GM21526 (cell line): ENCODE measurements around the gene C6orf52.

ENCODE experiments used
- ATAC-seq: cut with Tn5 transposase; IDR thresholded peaks from one replicate; pipeline ENCODE4 v1.9.1; 2021; ENCODE audit warnings: moderate library complexity; ENCODE audit not compliant: unreplicated experiment, low FRiP score

C6orf52 gene

GRCh38 chr6:10658910-10659698 is 35.3 kb downstream of the C6orf52 start:
- ATAC-seq, result no peak

DNA sequence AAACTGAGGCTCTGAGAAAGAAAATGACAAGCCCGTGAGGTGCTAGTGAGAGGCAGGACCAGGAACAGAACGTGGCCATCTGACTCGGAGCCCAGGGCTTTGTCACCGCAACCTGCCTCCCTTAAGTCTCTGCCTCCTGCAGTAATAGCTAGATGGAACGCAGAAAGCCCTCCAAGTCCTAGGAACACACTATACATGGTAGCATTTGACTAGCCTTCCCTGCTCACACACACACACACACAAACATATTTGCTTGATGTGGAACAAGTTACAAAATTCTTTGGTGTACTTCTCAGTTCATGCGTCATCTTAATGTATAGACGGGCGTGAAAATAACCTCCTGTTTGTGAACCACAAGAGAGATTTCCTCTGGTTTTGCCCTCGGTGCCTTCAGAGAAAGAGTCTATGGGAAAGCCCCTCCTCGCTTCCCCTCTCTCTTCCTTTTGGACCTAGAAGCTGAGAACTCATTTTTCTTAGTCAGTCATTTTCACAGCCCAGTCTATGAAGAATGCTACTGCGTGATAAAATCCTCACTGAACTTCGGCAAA is 38.8 kb downstream of the C6orf52 start:
- no peak for ATAC-seq

- no peak for ATAC-seq
Measured at GRCh38 chr6:10644225-10644624, 50.2 kb downstream of the C6orf52 start.

- peak; percentile 90 for ATAC-seq
Measured at GRCh38 chr6:10643201-10643651, 51.2 kb downstream of the C6orf52 start.

- ATAC-seq, result no peak
Measured at GRCh38 chr6:10641528-10641927, 52.9 kb downstream of the C6orf52 start.

DNA sequence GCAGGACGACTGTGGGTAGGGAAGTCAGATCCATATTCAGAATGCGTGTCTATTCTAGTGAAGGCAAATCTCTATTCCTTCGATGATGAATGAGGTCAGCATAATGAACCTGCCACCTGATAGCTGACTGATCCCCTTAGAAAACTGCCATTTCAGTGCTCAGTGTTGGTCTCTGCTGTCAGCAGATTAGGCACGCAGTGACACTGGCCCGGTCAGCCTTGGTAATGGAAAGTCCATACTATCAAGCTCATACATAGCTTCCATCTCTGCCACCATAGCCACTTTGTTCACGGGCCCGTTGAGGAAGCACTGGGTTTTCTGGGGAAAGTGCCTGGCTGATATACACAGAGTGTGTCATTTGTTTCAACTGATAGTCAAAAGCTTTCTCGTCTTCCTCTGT is 54.0 kb downstream of the C6orf52 start:
- no peak for ATAC-seq

DNA sequence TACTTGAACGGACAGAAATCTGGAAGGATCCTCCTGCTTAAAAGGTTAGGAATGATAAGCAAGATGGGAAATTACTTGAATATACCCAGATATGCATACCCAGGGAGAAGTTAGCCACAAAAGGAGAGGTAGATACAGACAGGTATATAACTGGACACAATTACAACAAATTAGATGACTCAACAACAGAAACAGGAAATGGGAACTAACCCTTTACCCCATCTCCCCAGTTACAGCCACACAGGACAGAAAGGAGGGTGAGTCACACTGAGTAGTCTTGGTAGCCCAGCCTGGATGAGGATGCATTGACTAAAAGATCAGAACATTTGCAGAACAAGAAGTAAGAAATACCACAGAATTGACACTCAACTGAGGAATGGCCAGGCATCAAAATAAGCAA is 61.2 kb downstream of the C6orf52 start:
- peak; percentile 91 for ATAC-seq

GRCh38 chr6:10630178-10630577 is 64.2 kb downstream of the C6orf52 start:
- no peak for ATAC-seq

DNA sequence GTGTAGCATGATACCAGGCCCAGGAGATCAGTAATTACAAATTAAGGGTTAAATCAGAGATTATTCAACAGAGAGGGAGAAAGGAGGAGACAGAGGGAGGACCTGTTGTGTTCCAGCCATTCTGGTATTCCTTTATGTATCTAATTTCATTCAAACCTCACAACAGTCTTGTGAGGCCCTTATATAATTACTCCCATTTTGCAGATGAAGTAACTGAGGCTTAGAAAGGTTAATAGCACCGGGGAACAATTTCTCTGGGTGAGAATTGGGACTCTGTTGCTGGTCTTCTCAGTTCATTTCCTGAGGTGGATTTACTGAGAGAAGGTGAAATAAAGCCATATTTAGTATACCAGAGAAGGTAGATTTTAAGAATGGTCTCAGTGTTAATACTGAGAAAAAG is 66.6 kb downstream of the C6orf52 start:
- ATAC-seq, result no peak

- no peak for ATAC-seq
Measured at GRCh38 chr6:10626154-10626741, 68.2 kb downstream of the C6orf52 start.

- no peak for ATAC-seq
Measured at GRCh38 chr6:10624836-10625235, 69.6 kb downstream of the C6orf52 start.

DNA sequence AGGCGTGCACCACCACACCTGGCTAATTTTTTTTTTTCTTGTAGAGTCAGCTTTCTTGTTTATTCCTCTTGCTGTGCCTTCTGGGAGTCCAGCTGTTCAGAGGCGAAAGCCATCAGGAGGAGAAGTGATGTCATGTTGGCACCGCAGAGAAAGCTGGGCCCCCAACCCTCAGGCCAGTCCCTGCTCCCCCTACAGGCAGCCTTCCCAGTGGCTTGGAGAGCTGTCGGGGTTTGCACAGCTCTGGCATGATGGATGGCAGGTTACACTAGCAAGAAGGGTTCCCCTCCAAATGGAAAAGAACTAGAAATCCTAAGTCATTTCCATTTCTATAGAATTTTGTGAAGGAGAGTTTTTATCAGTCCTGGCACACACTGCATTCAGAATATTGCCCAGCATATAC is 72.6 kb downstream of the C6orf52 start:
- no peak for ATAC-seq
